HUES6 (cell line): ENCODE results near the gene MRTFA.

Experiments used
- H3K27ac ChIP-seq: 2 replicates; pipeline ENCODE4 v1.7.0; 2013; ENCODE audit warnings: low read depth, mild to moderate bottlenecking, low read length, inconsistent platforms
- H3K27me3 ChIP-seq: 2 replicates; pipeline ENCODE4 v1.6.1; 2013; ENCODE audit warnings: low read length; ENCODE audit not compliant: control insufficient read depth, insufficient read depth
- H3K36me3 ChIP-seq: 2 replicates; pipeline ENCODE4 v1.6.1; 2013; ENCODE audit warnings: low read length; ENCODE audit not compliant: control insufficient read depth, insufficient read depth
- H3K4me1 ChIP-seq: 2 replicates; pipeline ENCODE4 v1.6.1; 2013; ENCODE audit warnings: low read length; ENCODE audit not compliant: control insufficient read depth, insufficient read depth
- H3K4me3 ChIP-seq: 2 replicates; pipeline ENCODE4 v1.5.1; 2013; ENCODE audit warnings: low read depth, low read length
- H3K9ac ChIP-seq: one replicate; pipeline ENCODE4 v1.6.1; 2013; ENCODE audit warnings: mild to moderate bottlenecking, low read length
- H3K9me3 ChIP-seq: 2 replicates; pipeline ENCODE4 v1.6.1; 2013; ENCODE audit warnings: low read depth, low read length; ENCODE audit not compliant: control insufficient read depth, insufficient read depth

Gene MRTFA

DNA sequence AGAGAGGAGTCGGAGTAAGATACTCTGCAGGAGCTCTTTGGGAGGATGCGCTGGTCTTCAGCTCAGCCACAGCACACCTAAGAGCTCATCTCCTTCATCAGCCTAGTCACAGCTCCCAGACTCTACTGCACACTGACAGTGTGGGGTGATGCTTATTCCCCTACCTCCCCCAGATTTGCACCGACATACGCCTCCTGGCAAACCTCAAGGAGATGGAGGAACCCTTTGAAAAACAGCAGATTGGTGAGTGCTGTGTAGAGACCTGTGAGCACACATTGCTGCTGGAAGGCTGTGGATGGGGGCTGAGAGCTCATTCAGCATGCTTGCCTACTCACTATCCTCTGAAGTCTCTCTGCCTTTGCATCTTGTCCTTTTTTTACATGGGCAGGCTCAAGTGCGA lies 275.4 kb downstream of the MRTFA start:
- Histone ChIP-seq H3K4me1 (no peaks in the 10 kb centered on the region), H3K27ac (no peak overlapping the region), H3K4me3 (no peak overlapping the region), H3K27me3 (no peaks in the 10 kb centered on the region), H3K9me3 (no peaks in the 10 kb centered on the region), H3K9ac (no peak overlapping the region), H3K36me3 (peaks cover 100% of the 10 kb centered on the region)
